Mucosa of rectum (tissue), 2 donors: ENCODE data around the gene FSTL5.

ENCODE experiments used
- H3K27ac ChIP-seq, 2 donors: one replicate each; pipeline ENCODE4 v1.7.0; 2013; ENCODE audit warnings: inconsistent platforms in 2 of 2, low read depth in 2 of 2, low read length in 2 of 2
- H3K27me3 ChIP-seq, 2 donors: one replicate each; pipeline ENCODE4 v1.7.0; 2013; ENCODE audit warnings: low read length in 2 of 2; ENCODE audit not compliant: control insufficient read depth in 2 of 2, insufficient read depth in 2 of 2
- H3K36me3 ChIP-seq, 2 donors: one replicate each; pipeline ENCODE4 v1.7.0; 2013; ENCODE audit warnings: low read length in 2 of 2; ENCODE audit not compliant: control insufficient read depth in 2 of 2, insufficient read depth in 2 of 2
- H3K4me1 ChIP-seq, 2 donors: one replicate each; pipeline ENCODE4 v1.7.0; 2013; ENCODE audit warnings: low read length in 2 of 2, mild to moderate bottlenecking in 1 of 2; ENCODE audit not compliant: control insufficient read depth in 2 of 2, insufficient read depth in 2 of 2
- H3K4me3 ChIP-seq, 2 donors: one replicate each; pipeline ENCODE4 v1.7.0; 2013; ENCODE audit warnings: low read length in 2 of 2
- H3K9ac ChIP-seq, 2 donors: one replicate each; pipeline ENCODE4 v1.7.0; 2013; ENCODE audit warnings: low read length in 2 of 2, low read depth in 1 of 2, mild to moderate bottlenecking in 1 of 2
- H3K9me3 ChIP-seq, 2 donors: one replicate each; pipeline ENCODE4 v1.7.0; 2013; ENCODE audit warnings: low read length in 2 of 2; ENCODE audit not compliant: control insufficient read depth in 2 of 2
- donor health status: healthy.
- donor health status: Normal muscosa, but diverticular disease.

Gene FSTL5

DNA sequence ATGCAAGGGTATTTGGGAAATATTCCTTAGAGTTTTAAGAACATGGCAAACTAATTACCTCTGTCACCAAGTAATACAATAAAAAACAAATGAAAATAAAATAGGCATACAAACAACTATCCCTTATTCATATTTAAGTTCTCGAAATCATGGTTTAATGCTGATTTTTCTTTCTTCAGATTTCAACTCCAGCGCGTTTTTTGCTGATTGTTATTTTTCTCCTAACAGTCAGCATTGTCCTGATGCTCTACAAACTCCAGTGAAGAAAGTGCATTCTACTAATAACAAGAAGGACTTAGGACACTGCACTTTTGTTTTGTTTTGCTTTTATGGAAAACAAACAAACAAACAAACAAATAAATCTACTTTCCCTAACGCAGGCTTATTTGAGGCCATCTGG, 282.4 kb downstream of the FSTL5 start:
- Histone ChIP-seq H3K4me1 (no peaks in the 10 kb centered on the region), H3K9ac (no peak overlapping the region), H3K9me3 (no peaks in the 10 kb centered on the region), H3K36me3 (no peaks in the 10 kb centered on the region), H3K4me3 (no peak overlapping the region), H3K27me3 (no peaks in the 10 kb centered on the region), H3K27ac (no peak overlapping the region)

DNA sequence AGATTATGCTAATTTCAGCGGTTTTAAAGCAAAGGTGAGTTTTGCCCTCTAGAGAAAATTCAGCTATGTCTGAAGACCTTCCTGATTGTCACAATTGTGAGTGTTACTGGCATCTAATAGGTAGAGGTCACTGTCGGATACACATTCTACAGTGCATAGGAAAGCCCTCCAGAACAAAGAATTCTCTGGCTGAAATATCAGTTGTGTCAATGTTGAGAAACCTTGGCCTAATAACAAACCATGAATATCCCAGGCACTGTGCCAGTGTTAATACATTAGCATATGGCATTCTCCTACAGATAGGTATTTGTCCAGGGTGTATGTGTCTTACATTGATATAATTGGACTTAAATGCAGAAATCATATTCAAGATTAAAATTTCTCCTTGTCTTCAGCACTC, 294.3 kb downstream of the FSTL5 start:
- no peak overlapping the region for H3K27ac ChIP-seq
- H3K4me3 ChIP-seq, result no peak overlapping the region
- H3K9me3 ChIP-seq, result no peaks in the 10 kb centered on the region
- H3K27me3 ChIP-seq, result no peaks in the 10 kb centered on the region
- H3K9ac ChIP-seq, result no peak overlapping the region
- H3K4me1 ChIP-seq, result no peaks in the 10 kb centered on the region
- H3K36me3 ChIP-seq, result no peaks in the 10 kb centered on the region

DNA sequence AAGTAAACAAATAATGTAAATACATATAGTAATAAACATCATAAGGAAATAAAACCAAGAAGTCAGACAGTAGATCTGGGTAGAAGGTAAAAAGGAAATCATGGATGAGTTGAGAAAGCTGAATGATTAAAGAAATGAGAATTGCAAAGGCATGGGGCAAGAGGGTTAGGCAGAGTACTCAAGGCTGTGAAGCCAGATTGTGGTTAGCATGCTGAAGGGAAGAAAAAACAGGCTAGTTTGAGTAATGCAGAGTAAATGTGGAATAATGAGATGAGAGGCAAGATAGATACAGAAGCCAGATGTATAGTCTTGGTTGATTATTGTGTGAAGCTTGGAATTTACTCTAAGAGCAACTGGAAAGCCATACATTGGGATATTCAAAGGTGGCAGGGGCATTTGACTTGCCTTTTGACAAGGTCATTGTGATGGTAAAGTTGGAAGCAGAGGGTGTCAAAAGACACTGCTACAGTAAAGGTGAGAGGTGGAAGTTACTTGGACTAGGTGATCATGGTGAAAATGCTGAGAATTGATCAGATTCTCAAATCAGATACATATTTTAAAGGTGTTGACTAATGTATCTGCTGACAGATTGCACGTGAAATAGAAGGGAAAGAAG, 307.0 kb downstream of the FSTL5 start:
- H3K27me3 ChIP-seq, result no peaks in the 10 kb centered on the region
- H3K4me3 ChIP-seq, result no peak overlapping the region
- H3K4me1 ChIP-seq, result no peaks in the 10 kb centered on the region
- H3K36me3 ChIP-seq, result no peaks in the 10 kb centered on the region
- H3K9ac ChIP-seq, result no peak overlapping the region
- no peak overlapping the region for H3K27ac ChIP-seq
- no peaks in the 10 kb centered on the region for H3K9me3 ChIP-seq

DNA sequence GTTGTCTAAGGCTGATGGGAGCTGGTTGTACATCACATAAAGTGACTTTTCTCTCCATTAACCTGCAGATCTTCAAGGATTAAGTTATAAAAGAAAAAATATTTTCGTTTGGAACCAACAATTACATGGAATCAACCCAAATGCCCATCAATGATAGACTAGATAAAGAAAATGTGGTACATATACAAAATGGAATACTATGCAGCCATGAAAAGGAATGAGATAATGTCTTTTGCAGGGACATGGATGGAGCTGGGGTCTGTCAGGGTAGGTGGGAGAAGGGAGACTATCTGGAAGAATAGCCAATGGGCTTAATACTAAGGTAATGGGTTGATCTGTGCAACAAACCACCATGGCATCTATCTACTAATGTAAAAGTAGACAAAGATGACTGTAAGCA, 313.2 kb downstream of the FSTL5 start:
- Histone ChIP-seq H3K9ac (no peak overlapping the region), H3K9me3 (no peaks in the 10 kb centered on the region), H3K4me1 (no peaks in the 10 kb centered on the region), H3K27me3 (no peaks in the 10 kb centered on the region), H3K36me3 (no peaks in the 10 kb centered on the region), H3K4me3 (no peak overlapping the region), H3K27ac (no peak overlapping the region)

DNA sequence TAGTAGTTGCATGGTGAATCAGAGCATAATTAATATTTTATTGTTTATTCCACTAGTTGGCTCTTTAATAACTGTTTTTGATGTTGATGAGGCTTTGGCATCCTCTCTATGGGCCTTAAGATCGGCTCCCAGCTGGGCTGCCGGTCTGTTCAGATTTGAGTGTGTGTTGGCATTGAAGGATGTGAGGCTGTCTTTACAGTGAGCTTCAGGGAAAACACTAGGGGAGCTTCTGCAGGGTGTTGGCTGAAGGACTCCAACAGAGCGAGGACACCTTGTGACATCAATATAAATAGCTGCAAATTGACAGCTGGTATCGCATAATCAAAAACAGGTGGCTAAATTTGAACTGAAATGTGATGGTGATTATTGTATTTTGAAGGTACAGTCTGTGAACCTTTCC, 322.0 kb downstream of the FSTL5 start:
- no peak overlapping the region for H3K4me3 ChIP-seq
- no peak overlapping the region for H3K9ac ChIP-seq
- H3K4me1 ChIP-seq, result no peaks in the 10 kb centered on the region
- H3K9me3 ChIP-seq, result no peaks in the 10 kb centered on the region
- H3K27ac ChIP-seq, result no peak overlapping the region
- H3K36me3 ChIP-seq, result no peaks in the 10 kb centered on the region
- H3K27me3 ChIP-seq, result no peaks in the 10 kb centered on the region

DNA sequence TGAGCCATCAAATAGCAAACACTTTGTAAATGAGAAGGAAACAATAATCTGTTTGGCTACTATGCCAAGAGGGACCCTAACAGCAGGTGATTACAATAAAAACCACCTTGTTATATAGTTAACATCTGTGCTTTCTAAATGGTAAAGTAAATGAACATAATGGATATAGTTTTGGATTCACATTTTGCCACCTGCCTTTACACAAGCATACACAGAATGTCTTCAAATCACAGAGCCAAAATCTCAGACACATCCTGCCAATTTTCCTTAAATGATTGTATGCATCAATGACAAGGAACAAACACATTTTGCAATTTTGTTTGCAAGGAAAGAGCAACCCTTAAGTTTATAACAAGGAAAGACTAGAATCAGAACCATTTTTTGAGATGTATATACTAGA, 334.2 kb downstream of the FSTL5 start:
- Histone ChIP-seq H3K27me3 (no peaks in the 10 kb centered on the region), H3K9me3 (no peaks in the 10 kb centered on the region), H3K4me1 (no peaks in the 10 kb centered on the region), H3K36me3 (no peaks in the 10 kb centered on the region), H3K9ac (no peak overlapping the region), H3K27ac (no peak overlapping the region), H3K4me3 (no peak overlapping the region)

DNA sequence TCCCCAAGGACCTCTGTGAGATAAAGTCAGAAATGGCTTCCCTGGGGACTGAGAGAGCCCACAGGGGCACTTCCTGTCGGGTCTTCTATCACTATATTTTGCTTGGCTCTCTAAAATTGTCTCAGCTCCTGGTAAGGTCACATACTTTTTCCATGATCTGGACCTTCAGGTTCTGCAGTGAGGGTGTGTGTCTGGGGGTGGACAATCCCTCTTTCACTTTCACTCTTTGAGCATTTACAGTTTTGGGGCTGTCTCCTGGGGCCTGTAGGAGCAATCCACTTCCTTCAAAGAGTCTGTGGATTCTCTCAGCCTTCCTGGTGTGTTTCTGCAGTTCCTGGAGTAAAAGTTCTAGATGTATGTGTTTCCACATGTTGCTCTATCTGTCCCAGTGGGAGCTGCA, 335.7 kb downstream of the FSTL5 start:
- H3K27ac ChIP-seq, result no peak overlapping the region
- H3K9me3 ChIP-seq, result no peaks in the 10 kb centered on the region
- H3K4me1 ChIP-seq, result no peaks in the 10 kb centered on the region
- no peak overlapping the region for H3K4me3 ChIP-seq
- no peaks in the 10 kb centered on the region for H3K36me3 ChIP-seq
- no peaks in the 10 kb centered on the region for H3K27me3 ChIP-seq
- H3K9ac ChIP-seq, result no peak overlapping the region

DNA sequence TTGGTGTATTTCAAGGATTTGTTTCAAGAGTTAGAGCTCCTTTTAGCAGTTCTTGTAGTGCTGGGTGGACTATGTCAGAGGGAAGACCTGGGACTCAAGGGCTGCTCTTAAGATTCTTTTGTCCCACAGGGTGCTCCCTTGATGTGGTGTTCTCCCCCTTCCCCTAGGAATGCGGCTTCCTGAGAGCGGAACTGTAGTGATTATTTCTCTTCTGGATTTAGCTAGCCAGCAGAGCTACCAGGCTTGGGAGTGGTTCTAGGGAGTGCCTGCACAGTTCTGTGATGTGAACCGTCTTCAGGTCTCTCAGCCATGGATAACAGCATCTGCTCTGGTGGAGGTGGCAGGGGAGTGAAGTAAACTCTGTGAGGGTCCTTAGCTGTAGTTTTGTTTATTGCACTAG, 336.8 kb downstream of the FSTL5 start:
- no peak overlapping the region for H3K27ac ChIP-seq
- H3K4me3 ChIP-seq, result no peak overlapping the region
- no peaks in the 10 kb centered on the region for H3K9me3 ChIP-seq
- no peak overlapping the region for H3K9ac ChIP-seq
- no peaks in the 10 kb centered on the region for H3K4me1 ChIP-seq
- no peaks in the 10 kb centered on the region for H3K27me3 ChIP-seq
- no peaks in the 10 kb centered on the region for H3K36me3 ChIP-seq

DNA sequence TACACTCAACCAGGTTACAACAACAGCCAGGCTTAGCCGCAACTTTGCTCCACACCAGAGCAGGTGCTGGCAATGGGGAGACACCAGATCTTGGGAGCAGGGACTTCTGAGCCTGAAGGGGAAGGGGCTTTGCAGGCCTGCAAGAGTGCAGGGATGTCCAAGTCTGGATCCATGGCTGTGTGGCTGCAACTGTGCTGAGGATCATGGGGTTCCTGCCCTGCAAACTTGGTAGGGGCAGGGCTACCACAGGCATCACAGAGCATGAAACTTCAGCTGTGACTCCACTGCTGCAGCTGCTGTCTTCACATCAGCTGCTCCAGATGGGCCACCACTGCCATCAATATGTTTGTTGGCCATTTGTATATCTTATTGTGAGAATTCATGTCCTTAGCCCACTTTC, 340.4 kb downstream of the FSTL5 start:
- H3K27me3 ChIP-seq, result no peaks in the 10 kb centered on the region
- no peaks in the 10 kb centered on the region for H3K4me1 ChIP-seq
- no peak overlapping the region for H3K4me3 ChIP-seq

DNA sequence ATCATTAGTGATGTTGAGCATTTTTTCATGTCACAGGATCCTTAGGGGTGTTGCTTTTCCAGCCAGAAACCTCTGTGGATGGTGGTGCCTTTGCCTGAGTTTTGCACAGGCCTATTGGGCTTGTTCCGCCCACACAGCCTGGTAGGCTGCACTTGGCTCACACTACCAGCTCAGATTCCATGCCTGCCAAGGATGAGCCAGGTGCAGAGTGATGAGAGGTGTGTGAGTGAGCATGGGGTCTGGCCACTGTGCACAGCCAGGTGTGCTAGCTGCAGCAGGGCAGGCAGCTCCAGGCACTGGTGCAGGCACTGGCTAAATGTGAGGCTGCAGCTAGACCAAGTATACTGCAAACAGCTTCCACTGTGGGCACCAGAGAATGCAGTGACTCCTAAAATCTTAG, 341.6 kb downstream of the FSTL5 start:
- no peaks in the 10 kb centered on the region for H3K36me3 ChIP-seq
- no peaks in the 10 kb centered on the region for H3K27me3 ChIP-seq
- no peaks in the 10 kb centered on the region for H3K4me1 ChIP-seq
- H3K9ac ChIP-seq, result no peak overlapping the region
- H3K4me3 ChIP-seq, result no peak overlapping the region
- H3K9me3 ChIP-seq, result no peaks in the 10 kb centered on the region
- H3K27ac ChIP-seq, result no peak overlapping the region

More for the DNA sequence above, 340.4 kb downstream of the FSTL5 start:
- Histone ChIP-seq H3K9ac (no peak overlapping the region), H3K27ac (no peak overlapping the region), H3K36me3 (no peaks in the 10 kb centered on the region), H3K9me3 (no peaks in the 10 kb centered on the region)

DNA sequence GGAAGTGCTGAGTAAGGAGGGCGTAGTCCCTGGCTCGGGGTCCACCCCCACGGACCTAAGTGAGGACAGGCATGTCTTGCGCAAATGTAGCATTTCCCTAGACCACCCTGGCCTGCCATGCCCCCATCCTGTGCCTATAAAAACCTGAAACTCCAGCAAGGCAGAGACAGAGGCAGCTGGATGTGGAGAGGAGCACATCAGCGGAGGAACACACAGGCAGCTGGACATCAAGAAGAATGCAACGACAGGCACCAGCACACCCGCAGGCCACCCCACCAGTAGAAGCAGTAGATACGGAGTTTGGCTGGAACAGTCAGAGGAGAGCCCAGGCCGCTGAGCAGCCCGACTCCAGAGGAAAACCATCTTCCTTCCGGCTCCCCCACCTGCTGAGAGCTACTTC, 345.9 kb downstream of the FSTL5 start:
- Histone ChIP-seq H3K9ac (no peak overlapping the region), H3K27ac (no peak overlapping the region), H3K9me3 (no peaks in the 10 kb centered on the region), H3K4me3 (no peak overlapping the region), H3K36me3 (no peaks in the 10 kb centered on the region), H3K4me1 (no peaks in the 10 kb centered on the region), H3K27me3 (no peaks in the 10 kb centered on the region)
